Cardiac fibroblast (primary cell): ENCODE results near the gene CREG2.

Experiments used
- DNase-seq, 2 donors: peaks; one replicate each; pipeline versions ENCODE4 v3.0.0 to v3.0.0-alpha.2; 2010; ENCODE audit warnings: low read depth in 2 of 2
- H3K4me3 ChIP-seq, 2 donors: replicated peaks in 1 of 2; 1 replicate in 1 of 2; 2 replicates in 1 of 2; pipeline ENCODE4 v1.5.1; 2011; ENCODE audit warnings: low read depth in 2 of 2, low read length in 2 of 2, mild to moderate bottlenecking in 2 of 2, moderate library complexity in 1 of 2
- TF ChIP-seq, protein P1 (sequence below): IDR thresholded peaks from one replicate; pipeline ENCODE4 v1.5.1; 2011; ENCODE audit warnings: low read depth, mild to moderate bottlenecking, low read length, inconsistent platforms

The CREG2 gene

DNA sequence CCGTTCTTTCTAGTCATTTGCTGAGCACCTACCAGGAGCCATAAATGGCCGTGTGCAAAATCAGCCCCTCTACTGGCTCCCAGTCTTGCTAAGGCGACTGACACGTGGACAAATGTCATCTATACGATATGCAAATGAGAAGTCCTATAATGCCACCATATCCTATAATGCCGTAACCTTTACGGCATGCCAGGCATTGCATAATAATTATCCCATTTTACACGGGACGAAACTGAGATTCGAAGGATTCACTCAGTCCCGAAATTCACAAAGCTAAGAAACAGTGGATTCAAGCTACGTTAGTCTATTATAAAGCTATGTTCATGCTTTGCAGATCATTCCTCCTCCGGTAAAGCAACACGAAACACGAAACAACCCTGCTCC lies 44.7 kb downstream of the CREG2 start:
- TF ChIP-seq, protein P1, sequence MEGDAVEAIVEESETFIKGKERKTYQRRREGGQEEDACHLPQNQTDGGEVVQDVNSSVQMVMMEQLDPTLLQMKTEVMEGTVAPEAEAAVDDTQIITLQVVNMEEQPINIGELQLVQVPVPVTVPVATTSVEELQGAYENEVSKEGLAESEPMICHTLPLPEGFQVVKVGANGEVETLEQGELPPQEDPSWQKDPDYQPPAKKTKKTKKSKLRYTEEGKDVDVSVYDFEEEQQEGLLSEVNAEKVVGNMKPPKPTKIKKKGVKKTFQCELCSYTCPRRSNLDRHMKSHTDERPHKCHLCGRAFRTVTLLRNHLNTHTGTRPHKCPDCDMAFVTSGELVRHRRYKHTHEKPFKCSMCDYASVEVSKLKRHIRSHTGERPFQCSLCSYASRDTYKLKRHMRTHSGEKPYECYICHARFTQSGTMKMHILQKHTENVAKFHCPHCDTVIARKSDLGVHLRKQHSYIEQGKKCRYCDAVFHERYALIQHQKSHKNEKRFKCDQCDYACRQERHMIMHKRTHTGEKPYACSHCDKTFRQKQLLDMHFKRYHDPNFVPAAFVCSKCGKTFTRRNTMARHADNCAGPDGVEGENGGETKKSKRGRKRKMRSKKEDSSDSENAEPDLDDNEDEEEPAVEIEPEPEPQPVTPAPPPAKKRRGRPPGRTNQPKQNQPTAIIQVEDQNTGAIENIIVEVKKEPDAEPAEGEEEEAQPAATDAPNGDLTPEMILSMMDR: no peak
- no peak overlapping the region for H3K4me3 ChIP-seq
- no peak for DNase-seq

DNA sequence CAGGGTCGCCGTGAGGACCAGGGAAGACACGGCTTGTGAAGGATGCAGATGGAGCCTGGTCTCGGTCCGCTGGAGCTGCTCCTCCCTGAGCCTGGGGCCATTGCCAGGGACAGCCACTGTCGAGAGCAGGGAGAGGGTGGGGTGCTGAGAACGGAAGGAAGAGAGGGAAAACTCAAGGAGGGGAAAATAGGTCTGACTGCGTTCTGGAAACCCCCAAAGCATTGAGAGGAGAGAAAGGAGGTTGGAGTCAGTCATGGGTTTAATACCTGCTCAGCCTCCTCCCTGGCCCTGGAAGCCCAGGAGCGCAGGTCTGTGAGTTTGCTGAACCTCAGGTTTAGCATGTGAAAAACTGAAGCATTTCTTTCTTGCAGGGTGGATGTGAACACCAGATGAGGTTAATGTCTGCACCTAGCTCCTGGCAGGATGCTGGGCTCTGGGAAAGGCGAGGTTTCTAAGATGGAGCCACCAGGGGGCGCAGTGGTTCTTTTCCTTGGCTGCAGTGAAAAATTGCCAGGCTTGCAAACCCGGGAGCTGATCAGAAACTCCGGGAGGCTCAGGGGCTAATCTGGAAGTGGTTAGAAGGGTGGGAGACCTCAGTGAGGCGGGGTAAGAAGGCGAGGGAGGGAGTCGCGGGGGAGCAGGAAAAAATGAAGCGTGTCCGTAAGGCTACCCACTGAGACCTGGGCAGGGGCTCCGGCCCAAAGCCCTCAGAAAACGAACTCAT lies 45.2 kb downstream of the CREG2 start:
- TF ChIP-seq, protein P1: peak; percentile 75
- peak; percentile 81 to 82 for DNase-seq
- H3K4me3 ChIP-seq: no peak overlapping the region

DNA sequence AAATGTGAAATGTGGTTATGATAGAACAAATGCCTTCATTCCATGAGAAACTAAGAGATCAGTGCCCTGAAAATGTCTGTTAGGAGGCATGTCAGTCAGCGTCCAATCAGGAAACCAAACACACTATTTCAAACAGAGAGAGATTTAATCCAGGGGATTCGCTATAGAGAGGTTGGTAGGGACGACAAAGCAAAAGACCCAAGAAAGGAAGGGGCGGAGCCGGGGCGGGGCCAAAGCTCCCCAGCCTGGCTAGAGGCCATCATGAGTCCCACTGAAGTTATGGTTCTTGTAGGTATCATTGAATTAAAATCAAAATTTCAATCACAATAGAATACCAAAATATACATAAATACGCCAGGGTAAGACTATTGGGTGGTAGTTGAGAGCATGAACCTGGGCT lies 45.9 kb downstream of the CREG2 start:
- H3K4me3 ChIP-seq: no peak overlapping the region
- no peak for DNase-seq
- TF ChIP-seq, protein P1: no peak

DNA sequence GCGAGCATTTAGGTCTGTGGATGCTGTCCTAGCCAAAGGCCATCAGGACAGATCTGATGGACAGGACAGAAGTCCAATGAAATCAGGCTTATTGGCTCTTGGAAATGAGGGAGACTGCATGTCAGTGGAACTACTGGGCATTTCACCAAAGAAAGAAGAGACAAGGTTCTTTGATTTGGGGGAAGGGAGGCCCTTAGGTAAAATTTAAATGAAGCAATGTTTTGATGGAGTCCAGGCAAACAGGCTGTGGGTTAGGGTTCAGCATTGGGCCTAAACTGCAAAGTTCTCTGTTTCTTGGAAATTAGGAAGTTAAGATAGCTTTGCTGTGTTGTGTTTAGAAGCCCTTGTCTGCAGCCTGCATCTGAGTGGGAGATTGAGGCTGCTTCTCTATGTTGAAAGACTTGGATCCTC lies 47.2 kb downstream of the CREG2 start:
- peak in 1 of 2 donors; percentile 29 for DNase-seq
- TF ChIP-seq, protein P1: no peak
- no peak overlapping the region for H3K4me3 ChIP-seq

DNA sequence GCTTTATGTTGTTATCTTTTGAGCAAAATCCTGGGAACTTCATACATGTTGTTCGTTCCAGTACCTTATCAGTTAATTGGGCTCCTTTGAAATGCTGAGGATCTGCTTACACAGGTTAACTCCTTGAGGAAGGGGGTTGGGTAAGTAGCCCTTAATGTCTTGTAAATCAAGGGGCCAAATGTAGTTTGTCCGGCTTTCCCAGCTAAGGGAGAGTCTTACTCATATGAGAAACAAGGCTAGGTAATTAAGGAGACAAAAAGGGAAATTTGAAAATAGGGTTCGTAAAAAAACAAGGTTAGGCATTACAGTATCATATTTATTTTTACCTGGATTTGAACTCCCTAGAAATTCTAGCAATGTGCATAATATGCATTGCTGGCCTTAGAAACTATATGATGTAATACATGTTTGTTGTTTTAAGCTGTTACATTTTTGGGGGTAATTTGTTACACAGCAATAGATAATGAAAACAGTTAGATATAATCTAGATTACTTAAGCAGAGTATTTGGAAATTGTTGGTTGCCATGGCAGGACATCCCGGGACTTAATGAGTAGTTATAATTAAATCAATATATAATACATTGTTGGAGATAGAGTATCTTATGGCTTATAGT lies 47.9 kb downstream of the CREG2 start:
- no peak overlapping the region for H3K4me3 ChIP-seq
- TF ChIP-seq, protein P1: no peak
- no peak for DNase-seq

DNA sequence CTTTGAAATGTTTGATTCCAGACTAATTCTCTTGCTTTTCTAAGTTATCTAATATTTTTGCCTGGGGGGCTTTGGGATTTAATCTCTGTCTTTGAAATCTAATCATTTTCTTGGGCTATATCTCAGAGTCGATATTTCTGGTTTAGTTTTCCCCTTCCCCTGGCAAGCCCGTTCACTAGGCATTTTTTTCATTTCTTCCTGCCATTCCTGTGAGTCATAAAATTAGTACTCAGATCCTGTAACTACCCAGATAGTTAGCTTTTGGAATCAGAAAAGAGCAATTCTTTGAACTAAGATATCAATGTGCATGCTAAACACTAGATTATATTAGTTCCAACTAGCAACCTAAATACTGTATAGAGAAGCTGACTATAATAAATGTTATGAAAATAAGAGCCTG lies 49.4 kb downstream of the CREG2 start:
- peak; percentile 31 to 35 for DNase-seq
- no peak overlapping the region for H3K4me3 ChIP-seq
- TF ChIP-seq, protein P1: no peak
